Bone marrow (tissue), 2 donors: ENCODE data around the gene ASAP2.

Experiments
- DNase-seq, 2 donors: peaks; one replicate each; lab custom pipeline; 2025; lab: John Stamatoyannopoulos, UW

The ASAP2 gene

GRCh38 chr2:9430316-9431293 lies 224.0 kb downstream of the ASAP2 start:
- no peak for DNase-seq

GRCh38 chr2:9434489-9434888 lies 227.9 kb downstream of the ASAP2 start:
- no peak for DNase-seq

GRCh38 chr2:9439536-9439935 lies 232.9 kb downstream of the ASAP2 start:
- DNase-seq = no peak

GRCh38 chr2:9440058-9440727 lies 233.6 kb downstream of the ASAP2 start:
- no peak for DNase-seq

GRCh38 chr2:9441556-9441955 lies 234.9 kb downstream of the ASAP2 start:
- no peak for DNase-seq

- DNase-seq = no peak
Observed at GRCh38 chr2:9443526-9443925, 236.9 kb downstream of the ASAP2 start.

- DNase-seq = no peak
Observed at GRCh38 chr2:9445089-9445488, 238.5 kb downstream of the ASAP2 start.

- DNase-seq = no peak
Observed at GRCh38 chr2:9451231-9451630, 244.6 kb downstream of the ASAP2 start.
